DND-41 (cell line): ENCODE results near the gene CHTF18.

Experiments used
- EZH2 ChIP-seq: IDR thresholded peaks from 3 replicates; pipeline ENCODE4 v1.6.1; 2012; ENCODE audit warnings: borderline replicate concordance, low read depth, mild to moderate bottlenecking, moderate library complexity, low read length, inconsistent platforms; ENCODE audit not compliant: severe bottlenecking
- TF ChIP-seq, protein P1 (sequence below): IDR thresholded peaks from 2 replicates; pipeline ENCODE4 v1.5.1; 2012; ENCODE audit warnings: borderline replicate concordance, low read length, moderate library complexity, mild to moderate bottlenecking; ENCODE audit not compliant: poor library complexity, severe bottlenecking; ENCODE audit errors: extremely low read depth

DNA sequence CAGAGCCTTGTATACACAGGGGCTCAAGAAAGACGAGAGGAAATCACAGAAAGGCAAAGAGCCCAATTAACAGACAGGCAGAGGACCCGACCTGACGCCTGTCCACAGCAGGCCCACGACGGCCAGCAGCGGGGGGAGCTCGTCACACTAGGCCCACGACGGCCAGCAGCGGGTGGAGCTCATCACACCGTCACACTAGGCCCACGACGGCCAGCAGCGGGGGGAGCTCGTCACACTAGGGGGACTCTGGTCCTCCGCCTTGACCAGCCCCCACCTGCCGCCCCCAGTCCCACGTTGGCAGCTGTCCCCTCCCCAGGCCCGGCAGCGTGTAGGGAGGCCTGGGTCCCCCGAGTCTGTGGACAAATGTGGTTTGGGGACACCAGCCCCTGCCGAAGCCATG, 35.8 kb downstream of the CHTF18 start:
- TF ChIP-seq, protein P1, sequence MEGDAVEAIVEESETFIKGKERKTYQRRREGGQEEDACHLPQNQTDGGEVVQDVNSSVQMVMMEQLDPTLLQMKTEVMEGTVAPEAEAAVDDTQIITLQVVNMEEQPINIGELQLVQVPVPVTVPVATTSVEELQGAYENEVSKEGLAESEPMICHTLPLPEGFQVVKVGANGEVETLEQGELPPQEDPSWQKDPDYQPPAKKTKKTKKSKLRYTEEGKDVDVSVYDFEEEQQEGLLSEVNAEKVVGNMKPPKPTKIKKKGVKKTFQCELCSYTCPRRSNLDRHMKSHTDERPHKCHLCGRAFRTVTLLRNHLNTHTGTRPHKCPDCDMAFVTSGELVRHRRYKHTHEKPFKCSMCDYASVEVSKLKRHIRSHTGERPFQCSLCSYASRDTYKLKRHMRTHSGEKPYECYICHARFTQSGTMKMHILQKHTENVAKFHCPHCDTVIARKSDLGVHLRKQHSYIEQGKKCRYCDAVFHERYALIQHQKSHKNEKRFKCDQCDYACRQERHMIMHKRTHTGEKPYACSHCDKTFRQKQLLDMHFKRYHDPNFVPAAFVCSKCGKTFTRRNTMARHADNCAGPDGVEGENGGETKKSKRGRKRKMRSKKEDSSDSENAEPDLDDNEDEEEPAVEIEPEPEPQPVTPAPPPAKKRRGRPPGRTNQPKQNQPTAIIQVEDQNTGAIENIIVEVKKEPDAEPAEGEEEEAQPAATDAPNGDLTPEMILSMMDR, result no peak
- TF ChIP-seq EZH2, result no peak
